ENCODE measurements around the gene TYMP.

The TYMP gene

DNA sequence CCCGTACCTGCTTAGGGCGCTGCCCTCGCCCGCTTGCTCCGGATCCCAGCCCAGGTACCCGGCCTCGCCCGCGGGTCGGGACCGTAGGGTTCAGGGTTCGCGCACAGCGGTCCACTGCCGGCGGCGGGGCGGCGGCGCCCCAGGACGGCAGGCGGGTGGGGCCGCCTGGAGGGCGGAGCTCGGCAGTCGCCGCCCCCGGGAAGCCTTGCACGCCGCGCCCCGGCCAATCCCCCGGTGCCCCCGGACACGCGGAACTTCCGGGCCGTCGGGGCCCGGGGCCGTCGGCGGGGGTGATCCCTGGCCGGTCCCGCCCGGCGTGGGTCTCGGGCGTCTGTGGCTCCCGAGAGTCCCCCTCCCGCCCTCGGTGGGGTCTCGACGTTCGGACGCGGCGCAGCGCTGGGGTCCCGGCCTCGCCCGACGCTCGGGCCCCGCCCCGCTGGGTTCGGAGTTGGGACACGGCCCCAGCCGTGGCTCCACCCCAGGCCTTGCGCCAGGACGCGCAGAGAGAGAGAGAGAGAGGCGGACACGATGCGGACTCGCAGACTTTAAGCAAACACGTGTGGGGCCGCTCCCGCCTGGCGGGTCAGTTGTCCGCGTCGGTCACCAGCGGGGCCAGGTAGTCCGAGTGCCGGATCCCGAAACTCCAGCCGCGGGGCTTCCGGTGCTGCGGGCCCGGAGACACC is at the start of gene TYMP:
Gene TYMP (minus strand): TSS at position 116 of the 683 bp plus-strand sequence. CDS start 303 bp downstream, outside the sequence.
- DNase-seq = no peak

DNA sequence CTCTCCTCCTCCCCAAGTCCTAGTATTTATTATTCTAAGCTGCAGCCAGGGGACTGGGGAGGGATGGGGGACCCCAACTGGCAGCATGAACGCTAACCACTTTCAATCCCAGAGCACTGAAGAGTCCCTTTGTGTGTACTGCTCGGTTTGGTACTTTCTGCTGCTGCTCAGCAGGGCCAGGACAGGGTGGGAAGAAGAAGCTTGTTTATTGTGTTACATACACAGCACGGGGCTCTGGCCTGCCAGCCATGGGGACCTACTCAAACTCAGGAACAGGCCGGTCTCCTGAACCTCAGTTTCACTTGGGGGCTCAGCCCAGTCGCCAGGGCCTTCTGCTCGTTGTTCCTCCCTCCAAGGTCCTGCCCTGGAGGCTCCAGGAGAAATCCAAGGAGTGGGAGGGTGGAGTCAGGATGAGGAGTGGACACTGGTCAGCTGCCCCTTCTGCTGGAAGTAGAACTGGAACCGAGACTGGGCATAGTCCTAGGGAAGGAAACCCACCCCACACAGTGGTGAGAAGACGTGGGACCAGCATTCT is 49.0 kb upstream of the TYMP start:
- DNase-seq = no peak

DNA sequence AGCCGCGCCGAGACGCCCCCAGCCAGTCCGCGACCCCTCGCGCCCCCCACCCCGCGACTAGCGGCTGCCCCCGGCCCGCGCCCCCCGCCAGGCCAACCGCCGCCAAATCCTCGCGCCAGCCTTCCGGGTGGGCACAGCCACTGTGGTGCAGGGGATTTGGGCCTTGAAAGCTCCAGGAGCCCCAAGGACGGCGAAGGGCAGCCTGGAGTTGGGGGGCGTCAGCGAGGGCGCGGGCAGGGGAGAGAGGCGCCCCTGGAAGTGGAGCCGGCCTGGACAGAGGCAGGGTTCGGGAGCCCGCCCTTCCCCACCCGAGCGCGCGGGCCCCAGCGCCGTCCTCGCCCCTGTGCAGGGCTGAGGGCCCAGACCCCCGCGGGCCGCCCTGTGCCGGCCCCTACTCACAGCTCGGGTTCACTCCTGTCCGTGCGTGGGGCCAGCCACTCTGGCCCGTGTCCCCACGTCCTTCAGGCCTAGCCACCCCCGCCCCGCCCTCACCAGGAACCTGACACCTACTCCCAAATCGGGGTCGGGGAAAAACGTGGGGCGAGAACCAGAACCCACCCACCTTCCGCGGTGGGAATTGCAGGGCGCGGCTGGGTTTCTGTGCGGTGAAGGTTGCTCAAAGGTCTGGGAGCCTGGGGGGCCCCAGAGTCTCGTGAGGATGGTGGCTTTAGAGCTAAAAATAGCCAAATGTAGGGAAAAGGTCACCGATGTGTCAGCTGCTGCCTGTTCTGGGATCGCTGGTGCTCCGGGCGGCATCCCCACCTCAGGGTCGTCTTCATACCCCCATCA is 48.4 kb upstream of the TYMP start, which contains the start of gene CPT1B:
Gene CPT1B (minus strand): TSS at position 441 of the 789 bp plus-strand sequence. CDS start 512 bp downstream, outside the sequence.
- DNase-seq = no peak

DNA sequence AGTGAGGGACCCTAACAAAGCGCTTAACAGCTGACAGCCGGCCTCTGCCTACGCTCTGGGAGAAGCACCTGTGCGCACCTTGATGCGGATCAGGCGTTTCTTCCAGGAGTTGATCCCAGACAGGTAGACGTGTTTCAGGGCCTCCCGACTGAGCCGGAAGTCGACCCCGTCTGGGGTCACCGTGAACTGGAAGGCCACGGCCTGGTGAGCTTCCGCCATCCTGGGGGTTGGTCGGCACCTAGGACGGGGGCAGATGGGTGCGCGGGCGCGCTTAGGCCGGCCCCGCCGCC is 47.8 kb upstream of the TYMP start:
- no peak for DNase-seq

GRCh38 chr22:50576806-50577696 is 47.2 kb upstream of the TYMP start:
- no peak for DNase-seq

DNA sequence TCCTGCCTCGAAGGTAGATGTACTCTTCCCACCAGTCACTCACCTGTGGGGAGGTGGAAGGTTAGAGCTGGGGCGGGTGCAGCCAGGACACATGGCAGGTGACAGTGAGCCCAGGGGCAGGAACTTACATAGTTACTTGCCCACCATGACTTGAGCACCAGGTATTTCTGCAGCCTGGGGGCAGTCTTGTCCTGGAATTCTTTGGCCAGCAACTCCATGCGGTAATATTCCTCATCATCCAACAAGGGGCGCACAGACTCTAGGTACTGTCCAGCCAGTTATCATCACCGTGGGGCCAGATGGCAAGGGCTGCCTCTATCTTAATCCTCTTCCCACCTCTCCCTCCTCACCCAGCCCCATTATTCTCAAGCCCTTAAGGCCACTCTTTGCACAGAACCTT is 46.3 kb upstream of the TYMP start:
- peak; percentile 88 for DNase-seq

DNA sequence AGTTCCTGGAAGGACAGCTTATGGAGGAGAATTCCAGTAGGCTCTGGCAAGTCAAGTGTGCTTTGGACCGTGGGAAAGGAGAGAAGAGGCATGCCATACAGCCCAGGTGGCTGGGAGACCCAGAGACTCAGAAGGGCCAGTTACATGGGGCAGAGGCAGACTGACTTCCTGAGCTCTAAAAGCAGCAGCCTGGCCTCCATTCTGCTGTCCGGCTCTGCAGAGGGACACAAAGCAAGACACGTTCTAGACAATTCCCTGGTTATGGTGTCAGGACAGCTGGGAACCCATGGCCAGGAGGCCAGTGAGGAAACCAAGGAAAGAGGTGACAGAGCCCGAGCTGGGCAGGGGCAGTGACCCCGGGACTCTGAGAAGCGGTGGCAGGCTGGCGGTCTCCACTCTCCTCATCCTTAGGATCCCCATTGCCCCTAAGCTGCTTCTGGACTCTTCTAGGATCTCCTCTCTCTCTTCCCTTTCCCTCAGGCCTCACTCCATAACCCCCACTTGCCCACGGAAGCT is 45.7 kb upstream of the TYMP start:
- no peak for DNase-seq

DNA sequence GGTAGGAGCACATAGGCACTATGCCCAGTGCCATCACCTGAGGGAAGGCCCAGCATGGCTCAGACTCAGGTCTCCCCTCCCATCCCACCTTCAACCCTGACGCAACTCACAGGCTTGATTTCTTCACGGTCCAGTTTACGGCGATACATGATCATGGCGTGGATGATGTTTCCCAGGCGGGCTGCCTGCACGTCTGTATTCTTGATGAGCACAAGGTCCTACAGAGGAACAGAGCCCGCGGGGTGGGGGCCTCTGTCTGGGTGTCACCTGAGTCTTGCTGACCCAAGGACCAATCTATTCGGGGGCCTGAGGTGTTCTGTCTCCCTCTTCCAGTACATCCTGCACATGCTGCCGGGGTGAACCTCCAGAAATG is 44.6 kb upstream of the TYMP start:
- no peak for DNase-seq

DNA sequence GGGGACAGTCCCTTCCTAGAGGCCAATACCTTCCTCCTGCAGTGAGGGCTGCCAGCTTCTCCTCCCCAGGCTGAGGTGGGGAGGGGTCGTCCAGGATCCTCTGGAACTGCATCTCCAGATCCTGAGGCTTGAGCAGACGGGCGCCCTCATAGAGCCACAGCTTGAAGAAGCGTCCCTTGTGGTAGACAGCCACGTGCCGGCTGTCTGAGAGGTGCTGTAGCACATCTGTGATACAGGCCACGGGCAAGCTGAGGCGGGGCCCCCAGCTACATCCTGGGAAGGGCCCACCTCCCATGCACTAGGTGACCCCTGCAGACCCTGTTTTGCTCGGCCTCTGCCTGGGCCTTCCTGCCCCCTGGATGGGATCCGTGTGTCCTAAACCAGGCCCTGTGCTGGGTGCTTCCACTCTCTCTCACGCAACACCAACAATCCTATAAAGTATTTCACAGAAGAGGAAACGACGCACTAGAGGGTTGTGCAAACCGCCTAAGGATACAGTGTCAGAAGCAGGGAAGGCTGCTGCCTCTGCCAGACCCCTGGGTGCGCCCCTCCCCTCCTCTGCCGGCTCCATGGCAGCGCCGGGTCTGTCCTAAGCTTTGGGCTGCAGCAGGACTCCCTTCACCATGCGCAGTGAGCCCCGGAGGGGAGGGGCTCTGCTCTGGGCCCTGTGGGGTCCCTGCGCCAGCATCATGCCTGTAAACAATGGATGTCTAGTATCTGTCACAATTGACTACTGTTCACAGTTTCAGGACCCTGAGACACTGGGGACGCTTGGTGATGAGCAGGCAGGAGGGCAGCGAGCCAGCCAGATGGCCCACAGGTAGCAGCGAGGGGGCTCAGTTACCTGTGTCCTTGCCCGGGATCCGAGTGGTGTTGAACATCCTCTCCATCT is 43.9 kb upstream of the TYMP start:
- no peak for DNase-seq

- DNase-seq = no peak
These were observed 43.2 kb upstream of the TYMP start for GRCh38 chr22:50572965-50573364.

DNA sequence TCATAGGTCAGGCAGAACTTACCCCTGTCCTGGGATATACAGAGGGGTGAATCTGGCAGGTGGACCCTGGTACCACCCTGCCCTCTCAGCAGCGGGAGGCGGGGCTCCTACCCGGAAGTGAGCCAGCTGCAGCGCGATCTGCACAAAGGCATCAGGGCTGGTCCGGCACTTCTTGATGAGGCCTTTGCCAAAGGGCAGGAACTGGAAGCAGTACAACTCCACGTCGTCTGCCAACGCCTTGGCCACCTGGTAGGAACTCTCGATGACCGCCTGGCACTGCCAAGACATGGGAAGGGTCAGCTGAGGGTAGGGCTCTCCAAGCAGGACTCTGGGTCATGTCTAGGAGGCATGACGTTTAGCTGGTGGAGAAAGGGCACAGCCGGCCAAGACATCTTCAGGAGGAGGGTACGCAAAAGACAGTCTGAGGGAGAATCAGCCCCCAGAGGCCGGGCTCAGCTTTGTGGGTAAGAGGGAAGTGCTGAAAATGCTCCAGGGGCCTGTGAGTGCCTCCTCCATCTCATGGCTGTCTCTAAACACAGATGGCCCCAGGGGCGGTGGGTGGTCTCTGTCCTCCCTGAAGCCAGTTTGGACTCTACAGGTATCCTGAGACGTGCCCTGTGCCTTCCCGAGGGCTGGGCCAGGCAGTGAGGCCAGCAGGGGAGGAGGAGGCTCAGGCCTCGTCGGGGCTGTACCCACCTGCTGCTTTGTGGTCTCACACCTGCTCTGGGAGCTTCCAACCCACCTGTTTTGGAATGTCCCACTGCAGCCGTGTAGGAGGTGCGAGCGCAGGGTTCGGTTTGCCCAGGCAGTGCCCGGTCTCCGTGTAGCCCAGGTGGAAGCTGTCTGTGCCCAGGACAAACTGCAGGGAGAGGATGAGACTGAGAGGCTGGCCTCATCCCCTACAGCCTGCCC is 41.7 kb upstream of the TYMP start:
- DNase-seq = no peak

DNA sequence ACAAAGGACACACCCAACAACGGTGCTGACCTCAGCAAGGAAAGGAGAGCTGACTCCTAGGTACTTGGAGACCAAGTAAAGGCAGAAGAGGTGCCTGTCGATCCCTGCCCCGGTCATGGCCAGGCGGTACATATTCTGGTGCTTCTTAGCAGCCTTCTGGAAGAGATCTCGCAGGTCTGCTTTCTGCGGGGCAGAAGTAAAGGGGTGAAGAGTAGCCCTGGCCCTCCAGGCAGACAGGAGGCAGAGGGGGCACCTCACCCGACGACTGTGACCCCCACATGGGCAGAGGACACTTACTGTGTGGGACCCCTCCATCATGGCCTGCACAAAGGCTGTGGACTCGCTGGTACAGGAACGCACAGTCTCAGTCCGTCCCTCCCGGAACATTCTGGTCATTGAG is 41.0 kb upstream of the TYMP start:
- no peak for DNase-seq

- no peak for DNase-seq
These were observed 40.2 kb upstream of the TYMP start for GRCh38 chr22:50569896-50570535.

- no peak for DNase-seq
These were observed 39.2 kb upstream of the TYMP start for GRCh38 chr22:50569041-50569459.

DNA sequence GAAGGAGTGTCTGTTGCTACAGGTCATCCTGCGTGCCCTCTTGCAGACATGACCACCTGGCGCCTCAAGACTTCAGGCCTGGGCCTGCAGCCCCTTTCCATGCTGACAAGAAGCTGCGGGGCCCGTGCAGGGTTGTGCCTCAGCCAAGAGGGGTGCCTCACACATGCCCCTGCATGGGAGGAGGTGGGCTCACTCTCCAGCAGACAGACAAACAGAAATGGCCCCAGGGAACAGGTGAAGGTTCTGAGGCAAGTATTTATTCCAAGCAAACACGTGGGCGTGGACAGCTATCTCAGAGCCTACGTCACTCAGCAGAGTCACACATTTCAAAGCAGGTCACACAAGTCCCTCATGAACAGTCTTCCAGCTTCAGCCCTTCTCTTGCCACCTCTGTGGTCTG is 38.8 kb upstream of the TYMP start:
- no peak for DNase-seq

GRCh38 chr22:50567721-50568252 is 38.0 kb upstream of the TYMP start:
- no peak for DNase-seq

- no peak for DNase-seq
These were observed 34.5 kb upstream of the TYMP start for GRCh38 chr22:50564289-50564688.

DNA sequence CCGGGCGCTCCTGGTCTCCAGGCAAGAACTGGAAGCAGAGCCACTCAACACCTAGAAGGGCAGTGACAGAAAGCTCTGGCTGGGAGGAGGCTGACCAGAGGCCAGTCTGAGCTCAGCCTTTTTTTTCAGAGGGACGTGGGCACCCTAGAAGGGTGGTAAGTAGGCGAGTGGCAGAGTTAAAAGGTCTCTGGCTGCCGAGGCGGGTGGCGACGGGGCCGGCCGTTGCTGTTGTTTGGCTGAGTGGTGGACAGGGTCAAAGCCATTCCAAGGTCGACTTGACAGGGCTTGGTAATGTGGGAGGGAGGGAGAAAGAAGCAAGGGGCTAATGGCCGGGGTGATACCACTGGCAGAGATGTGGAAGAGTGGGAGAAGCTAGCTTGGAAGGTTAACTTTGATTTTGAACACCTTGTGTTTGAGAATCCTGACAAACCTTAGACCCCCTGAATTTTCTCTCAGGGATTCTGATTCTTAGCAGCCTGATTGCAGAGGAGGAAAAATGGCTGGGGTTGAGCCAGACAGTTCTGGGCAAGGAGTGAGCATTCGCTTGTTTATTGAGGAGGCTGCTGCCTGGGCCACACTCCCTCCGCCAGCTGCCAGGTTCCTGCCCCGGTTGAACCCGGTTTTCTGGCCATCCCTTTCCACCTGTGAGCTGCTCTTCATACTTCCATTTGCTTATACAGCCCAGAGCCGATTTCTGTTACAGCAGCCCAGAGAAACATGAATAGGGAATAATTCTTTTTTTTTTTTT is 33.8 kb upstream of the TYMP start:
- DNase-seq = no peak
